Activated T-helper 17 cell treated with anti-CD3 and anti-CD28 coated beads, Interleukin-2, amount 50 U/mL, for 72 hours (primary cell): Measurements from ENCODE around the gene RPL26. TPM values are rescaled to one million over a fixed set of nuclear protein-coding genes. Genes with fewer than 3 reads are reported as not detected.

ENCODE experiments used
- ATAC-seq: fragments of 150-1000 bp; cut with Tn5 transposase; replicated peaks from 2 replicates; pipeline ENCODE4 v1.10.0; 2021; ENCODE audit warnings: mild to moderate bottlenecking, moderate library complexity
- H3K27ac Mint-ChIP-seq: one replicate; pipeline ENCODE4 v1.8.0; 2022; ENCODE audit warnings: mixed read lengths
- H3K27me3 Mint-ChIP-seq: one replicate; pipeline ENCODE4 v1.8.0; 2022; ENCODE audit warnings: mixed read lengths
- H3K36me3 Mint-ChIP-seq: one replicate; pipeline ENCODE4 v1.8.0; 2022; ENCODE audit warnings: low read depth, mild to moderate bottlenecking, mixed read lengths
- H3K4me1 Mint-ChIP-seq: one replicate; pipeline ENCODE4 v1.8.0; 2022; ENCODE audit warnings: mixed read lengths
- H3K4me3 Mint-ChIP-seq: one replicate; pipeline ENCODE4 v1.8.0; 2022; ENCODE audit warnings: mild to moderate bottlenecking, mixed read lengths
- H3K9me3 Mint-ChIP-seq: one replicate; pipeline ENCODE4 v1.8.0; 2022; ENCODE audit warnings: mixed read lengths
- total RNA-seq, 2 donors: library from RNA; stranded (reverse); gene quantifications; one replicate each; pipeline ENCODE4 v1.2.3, GENCODE V29; 2022

Gene RPL26
- 1,000 to 10,000 TPM; 2,606 to 3,397 TPM for total RNA-seq

GRCh38 chr17:8383143-8383822 is at the start of gene RPL26:
Gene RPL26, minus strand, starts transcription at chr17:8383193. Its CDS starts 883 bp downstream, at chr17:8382310.
- peaks cover 28% of the 10 kb centered on the region for H3K4me1 Mint-ChIP-seq

DNA sequence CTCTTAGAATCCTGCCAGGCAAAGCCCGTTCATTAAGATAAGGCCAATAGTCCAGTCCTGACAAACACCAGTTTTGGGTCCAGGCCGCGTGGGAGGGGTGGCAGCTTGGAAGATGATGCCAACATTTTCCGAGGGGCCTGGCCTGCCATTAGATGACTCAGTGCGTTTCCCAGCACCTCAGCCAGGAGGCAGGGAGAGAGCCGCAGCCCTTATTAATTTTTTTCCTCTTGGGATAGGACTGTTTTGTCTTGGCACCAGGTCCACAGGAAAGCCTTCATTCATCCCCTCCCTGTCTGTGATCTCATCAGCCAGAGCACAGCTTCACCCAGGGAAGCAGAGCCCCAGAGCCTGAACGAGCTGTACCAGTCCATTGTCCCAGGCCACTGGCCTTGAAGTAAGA is 48.0 kb upstream of the RPL26 start:
- Mint-ChIP-seq H3K9me3 (no peaks in the 10 kb centered on the region), H3K4me3 (no peak overlapping the region), H3K27ac (no peak overlapping the region), H3K27me3 (peaks cover 3% of the 10 kb centered on the region), H3K4me1 (no peaks in the 10 kb centered on the region), H3K36me3 (no peaks in the 10 kb centered on the region)
- ATAC-seq: no peak

More at GRCh38 chr17:8383143-8383822, at the start of gene RPL26:
- ATAC-seq: peak; percentile 96
- Mint-ChIP-seq H3K4me3 (peak within 1 kb of the TSS; percentile 100), H3K27ac (peak within 1 kb of the TSS; percentile 100), H3K9me3 (no peaks in the 10 kb centered on the region), H3K36me3 (peaks cover 51% of the 10 kb centered on the region), H3K27me3 (no peaks in the 10 kb centered on the region)

DNA sequence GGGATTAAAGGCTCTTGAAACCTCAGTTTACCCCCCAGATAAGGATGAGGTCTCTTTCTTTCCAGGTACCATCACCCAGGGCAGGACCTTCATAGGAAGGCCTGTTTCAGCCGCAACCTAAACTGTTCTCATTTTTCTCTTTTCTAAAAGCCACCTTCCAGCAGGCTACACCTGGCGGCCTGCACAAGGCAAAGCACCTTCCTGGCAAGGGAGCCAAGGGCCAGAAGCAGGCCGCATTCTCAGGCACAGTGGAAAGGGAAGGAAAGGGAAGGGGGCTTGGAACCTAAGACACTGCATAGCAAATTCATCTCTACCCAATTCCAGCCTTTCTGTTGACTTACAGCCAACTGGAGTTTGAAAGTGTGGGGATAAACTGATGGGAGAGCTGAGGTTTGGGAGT is 43.8 kb upstream of the RPL26 start:
- Mint-ChIP-seq H3K4me1 (no peaks in the 10 kb centered on the region), H3K36me3 (no peaks in the 10 kb centered on the region), H3K4me3 (no peak overlapping the region), H3K27ac (no peak overlapping the region), H3K27me3 (peaks cover 21% of the 10 kb centered on the region), H3K9me3 (no peaks in the 10 kb centered on the region)
- no peak for ATAC-seq

DNA sequence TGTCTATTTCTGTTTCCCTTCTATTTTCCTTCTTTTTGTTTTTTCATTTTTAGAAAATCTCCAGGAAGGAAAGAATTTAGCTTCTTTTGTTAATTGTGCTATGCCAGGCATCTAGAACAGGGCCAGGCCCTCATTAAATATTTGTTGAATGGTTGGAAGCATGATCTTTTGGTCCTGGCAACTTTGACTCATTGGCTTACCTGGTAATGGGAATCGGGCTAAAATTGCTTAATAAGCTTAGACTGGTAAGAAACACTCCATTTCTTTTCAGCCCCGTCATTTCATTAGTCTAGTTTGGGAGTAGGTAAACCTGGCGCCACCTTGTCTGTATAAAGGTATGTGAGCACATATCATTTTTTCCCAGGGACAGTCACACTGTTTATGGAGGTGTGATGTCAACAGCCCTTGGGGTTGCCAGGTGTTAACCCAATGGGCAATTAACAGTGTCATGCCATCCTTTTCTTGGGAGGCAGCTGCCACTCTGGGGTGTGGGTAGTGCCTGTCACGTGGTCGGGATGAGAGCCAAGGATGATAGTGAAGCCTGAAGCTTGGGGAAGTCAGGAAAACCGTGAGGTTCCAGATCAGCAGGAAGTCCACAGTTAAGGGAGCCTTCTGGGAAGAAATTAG is 43.2 kb upstream of the RPL26 start:
- Mint-ChIP-seq H3K27me3 (peaks cover 23% of the 10 kb centered on the region), H3K36me3 (no peaks in the 10 kb centered on the region), H3K4me1 (no peaks in the 10 kb centered on the region), H3K4me3 (no peak overlapping the region), H3K9me3 (no peaks in the 10 kb centered on the region), H3K27ac (peak overlapping the region; percentile 20)
- no peak for ATAC-seq

DNA sequence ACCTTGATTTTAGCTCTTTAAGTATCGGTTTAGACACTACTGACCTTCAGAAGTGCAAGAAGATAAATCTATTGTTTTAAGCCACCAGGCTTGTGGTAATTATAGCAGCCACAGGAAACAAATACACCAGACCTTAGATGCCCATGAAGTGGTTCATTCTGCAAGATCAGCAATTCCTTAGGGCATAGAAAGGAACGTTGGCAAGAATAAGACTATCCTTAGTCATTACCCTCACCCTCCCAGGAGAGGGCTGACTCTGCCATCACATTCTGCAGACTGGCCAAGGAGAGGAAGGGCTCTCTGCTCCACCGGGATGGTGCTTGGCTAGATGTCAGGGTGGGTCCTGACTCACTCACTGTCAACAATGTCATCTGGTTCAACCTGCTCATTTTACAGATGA is 38.6 kb upstream of the RPL26 start:
- Mint-ChIP-seq H3K27me3 (peaks cover 36% of the 10 kb centered on the region), H3K4me3 (no peak overlapping the region), H3K27ac (no peak overlapping the region), H3K9me3 (no peaks in the 10 kb centered on the region), H3K36me3 (no peaks in the 10 kb centered on the region), H3K4me1 (no peaks in the 10 kb centered on the region)
- no peak for ATAC-seq

GRCh38 chr17:8420041-8420934 is 37.3 kb upstream of the RPL26 start:
- ATAC-seq: no peak
- H3K27me3 Mint-ChIP-seq: peaks cover 33% of the 10 kb centered on the region
- H3K27ac Mint-ChIP-seq: no peak overlapping the region
- H3K9me3 Mint-ChIP-seq: no peaks in the 10 kb centered on the region
- no peaks in the 10 kb centered on the region for H3K4me1 Mint-ChIP-seq
- H3K36me3 Mint-ChIP-seq: no peaks in the 10 kb centered on the region
- H3K4me3 Mint-ChIP-seq: no peak overlapping the region

DNA sequence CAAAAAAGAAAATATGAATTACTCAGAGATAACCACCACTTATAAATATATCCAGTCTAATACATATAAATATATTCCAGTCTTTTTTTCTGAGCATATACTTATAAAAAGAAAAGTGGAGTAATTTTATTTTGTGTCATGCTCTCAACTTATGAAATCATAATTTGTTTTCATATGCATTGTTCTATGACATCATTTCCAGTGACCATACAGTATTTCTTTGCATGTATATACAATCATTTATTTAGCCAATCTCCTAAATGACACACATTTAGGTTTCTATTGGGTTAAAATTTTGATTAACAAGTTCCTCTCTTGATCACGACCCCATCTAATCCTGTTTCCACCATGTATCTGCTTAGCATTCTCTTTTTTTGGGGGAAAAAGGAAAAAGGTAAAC is 36.3 kb upstream of the RPL26 start:
- peaks cover 29% of the 10 kb centered on the region for H3K27me3 Mint-ChIP-seq
- H3K27ac Mint-ChIP-seq: no peak overlapping the region
- no peak overlapping the region for H3K4me3 Mint-ChIP-seq

DNA sequence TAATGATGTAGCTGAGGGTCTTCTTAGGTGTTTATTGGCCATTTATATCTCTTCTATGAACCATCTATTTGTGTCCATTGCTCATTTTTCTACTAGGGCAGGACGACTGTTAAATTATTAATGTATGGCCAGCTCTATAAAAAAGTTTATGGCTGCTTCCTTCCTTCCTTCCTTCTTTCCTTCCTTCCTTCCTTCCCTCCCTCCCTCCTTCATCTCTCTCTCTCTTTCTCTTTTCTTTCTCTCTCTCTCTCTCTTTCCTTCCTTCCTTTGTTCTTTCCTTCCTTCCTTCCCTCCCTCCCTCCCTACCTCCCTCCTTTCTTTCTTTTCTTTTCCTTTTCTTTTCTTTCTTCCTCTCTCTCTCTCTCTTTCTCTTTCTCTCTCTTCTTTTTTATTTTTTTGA is 35.5 kb upstream of the RPL26 start:
- Mint-ChIP-seq H3K4me3 (no peak overlapping the region), H3K27ac (no peak overlapping the region), H3K27me3 (peaks cover 24% of the 10 kb centered on the region), H3K36me3 (no peaks in the 10 kb centered on the region), H3K9me3 (no peaks in the 10 kb centered on the region), H3K4me1 (peaks cover 1% of the 10 kb centered on the region)
- ATAC-seq: no peak

More for the DNA sequence above, 36.3 kb upstream of the RPL26 start:
- Mint-ChIP-seq H3K9me3 (no peaks in the 10 kb centered on the region), H3K4me1 (no peaks in the 10 kb centered on the region), H3K36me3 (no peaks in the 10 kb centered on the region)
- ATAC-seq: no peak

DNA sequence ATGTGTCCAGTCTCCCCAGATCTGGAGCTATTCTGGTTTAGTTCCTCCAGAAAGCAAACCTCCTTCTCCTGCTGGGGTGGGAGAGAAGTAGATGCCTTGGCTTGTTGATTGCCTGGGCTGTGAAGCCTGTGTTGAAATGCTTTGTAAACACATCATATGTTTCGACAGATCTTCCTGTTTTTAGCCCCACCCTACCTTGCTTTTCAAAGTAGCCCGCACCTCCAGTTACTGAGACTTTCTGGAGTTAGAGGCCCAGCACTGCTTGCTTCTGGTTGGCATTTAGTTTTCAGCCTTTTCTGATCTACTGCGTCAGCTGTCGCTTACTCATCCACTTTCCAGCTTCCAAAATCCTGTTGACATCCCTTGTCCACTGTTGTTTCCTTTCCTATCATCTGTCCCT is 34.8 kb upstream of the RPL26 start:
- Mint-ChIP-seq H3K4me3 (no peak overlapping the region), H3K27me3 (peaks cover 19% of the 10 kb centered on the region), H3K36me3 (no peaks in the 10 kb centered on the region)

GRCh38 chr17:8413938-8414337 is 30.9 kb upstream of the RPL26 start:
- Mint-ChIP-seq H3K4me1 (peaks cover 15% of the 10 kb centered on the region), H3K27ac (no peak overlapping the region), H3K27me3 (peaks cover 4% of the 10 kb centered on the region), H3K36me3 (no peaks in the 10 kb centered on the region), H3K4me3 (no peak overlapping the region), H3K9me3 (no peaks in the 10 kb centered on the region)
- ATAC-seq: no peak

More for the DNA sequence above, 34.8 kb upstream of the RPL26 start:
- ATAC-seq: no peak
- Mint-ChIP-seq H3K27ac (no peak overlapping the region), H3K4me1 (peaks cover 8% of the 10 kb centered on the region), H3K9me3 (no peaks in the 10 kb centered on the region)

DNA sequence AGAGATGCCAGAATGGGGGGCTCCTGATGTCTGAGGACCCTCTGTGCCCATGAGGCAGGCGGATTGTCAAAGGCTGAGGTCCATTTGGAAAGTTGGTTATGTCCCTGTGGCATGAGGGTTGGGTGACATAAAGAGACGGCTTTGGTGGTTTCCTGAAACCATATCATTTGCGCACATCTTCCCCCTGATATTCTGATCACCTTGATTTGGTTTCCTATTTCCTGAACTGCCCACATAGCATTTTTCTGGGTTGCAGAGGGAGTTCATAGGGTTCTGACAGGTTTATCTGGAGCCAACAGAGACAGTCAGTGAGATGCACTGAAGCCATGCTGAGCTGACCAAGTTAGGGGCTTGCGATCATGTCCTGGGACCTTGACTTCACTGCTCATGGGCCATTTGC is 30.3 kb upstream of the RPL26 start:
- H3K27me3 Mint-ChIP-seq: peaks cover 4% of the 10 kb centered on the region
- peaks cover 15% of the 10 kb centered on the region for H3K4me1 Mint-ChIP-seq
- H3K9me3 Mint-ChIP-seq: no peaks in the 10 kb centered on the region
- H3K36me3 Mint-ChIP-seq: no peaks in the 10 kb centered on the region
- no peak overlapping the region for H3K27ac Mint-ChIP-seq
- peak; percentile 19 for ATAC-seq
- H3K4me3 Mint-ChIP-seq: no peak overlapping the region

DNA sequence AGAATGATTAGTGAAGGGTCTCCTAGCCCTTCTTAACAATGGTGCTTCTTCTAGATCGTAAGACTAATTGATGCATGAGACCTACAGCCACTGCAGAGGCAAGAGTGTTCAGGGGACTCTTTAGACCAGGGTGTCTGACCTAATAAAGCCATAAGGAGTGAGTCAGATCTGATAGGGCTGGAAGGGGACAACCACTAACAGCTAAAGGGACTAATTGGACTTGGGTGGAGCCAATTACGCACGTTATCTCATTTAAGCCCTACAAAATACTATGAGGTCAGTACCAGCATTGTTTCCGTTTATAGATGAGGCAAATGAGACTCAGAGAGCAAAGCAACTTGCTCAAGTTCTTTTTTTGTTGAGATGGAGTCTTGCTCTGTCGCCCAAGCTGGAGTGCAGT is 29.1 kb upstream of the RPL26 start:
- Mint-ChIP-seq H3K4me1 (peaks cover 15% of the 10 kb centered on the region), H3K36me3 (no peaks in the 10 kb centered on the region), H3K4me3 (no peak overlapping the region), H3K27ac (no peak overlapping the region), H3K9me3 (no peaks in the 10 kb centered on the region), H3K27me3 (peaks cover 3% of the 10 kb centered on the region)
- ATAC-seq: peak; percentile 23

DNA sequence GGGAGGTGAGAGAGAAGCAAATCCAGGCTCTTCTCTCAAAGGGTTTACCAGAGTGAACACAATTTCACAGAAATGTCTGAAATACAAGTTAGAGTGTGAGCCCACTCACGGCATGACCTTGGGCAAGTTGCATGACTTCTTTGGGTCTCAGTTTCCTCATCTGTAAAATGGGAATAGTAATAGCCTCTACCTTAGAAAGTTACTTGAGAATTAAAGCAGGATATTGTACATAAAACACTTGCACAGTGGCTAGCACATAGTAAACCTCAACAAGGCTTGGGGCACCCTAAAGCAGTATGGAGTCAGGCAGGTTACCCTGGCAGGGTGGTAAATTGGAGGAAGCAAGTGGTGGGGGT is 27.9 kb upstream of the RPL26 start:
- H3K36me3 Mint-ChIP-seq: no peaks in the 10 kb centered on the region
- no peak for ATAC-seq
- no peak overlapping the region for H3K27ac Mint-ChIP-seq
- peak overlapping the region; percentile 26 for H3K4me3 Mint-ChIP-seq
- peaks cover 3% of the 10 kb centered on the region for H3K27me3 Mint-ChIP-seq
- H3K4me1 Mint-ChIP-seq: peaks cover 15% of the 10 kb centered on the region
- no peaks in the 10 kb centered on the region for H3K9me3 Mint-ChIP-seq

DNA sequence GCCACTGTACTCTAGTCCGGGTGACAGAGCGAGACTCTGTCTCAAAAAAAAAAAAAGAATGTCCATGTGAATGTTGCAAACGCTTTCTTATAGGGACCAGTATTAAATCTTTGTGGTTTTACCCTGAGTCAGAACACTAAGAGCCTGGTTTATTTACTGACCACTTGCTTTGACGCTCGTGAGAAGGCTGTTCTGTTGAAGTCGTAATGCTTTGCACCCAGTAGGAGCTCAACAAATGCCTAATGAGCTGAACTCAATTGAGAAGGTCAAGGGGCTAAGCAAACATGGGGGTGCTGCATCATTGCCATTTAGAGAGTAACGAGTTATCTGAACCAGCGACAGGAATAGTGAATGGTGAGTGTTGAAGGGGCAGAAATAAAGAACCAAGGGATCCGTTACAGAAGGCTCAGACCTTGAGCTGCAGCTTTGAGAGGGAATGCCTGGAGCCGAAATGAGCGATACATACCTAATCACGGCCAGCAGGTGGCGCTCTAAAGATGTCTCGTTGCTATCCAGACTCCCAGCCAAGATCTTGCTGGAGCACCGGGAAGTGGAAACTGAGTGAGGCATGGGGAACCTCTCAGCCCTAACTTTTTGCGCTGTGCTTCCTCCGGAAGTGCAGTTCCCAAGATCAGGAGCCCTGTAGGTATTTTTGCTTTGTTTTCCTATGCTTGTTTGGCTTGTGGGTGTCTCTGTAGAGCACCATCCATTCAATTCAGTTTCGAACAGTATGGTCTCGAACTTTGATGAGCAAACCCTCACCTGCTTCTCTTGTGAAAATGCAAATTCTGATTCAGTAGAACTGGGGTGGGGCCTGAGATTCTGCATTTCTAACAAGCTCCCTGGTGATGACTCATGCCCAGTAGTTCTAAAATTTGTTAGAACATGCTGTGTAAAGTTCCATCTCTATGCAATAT is 27.2 kb upstream of the RPL26 start:
- peak; percentile 78 for ATAC-seq
- Mint-ChIP-seq H3K9me3 (no peaks in the 10 kb centered on the region), H3K27ac (no peak overlapping the region), H3K4me3 (peak overlapping the region; percentile 26), H3K4me1 (peaks cover 15% of the 10 kb centered on the region), H3K36me3 (no peaks in the 10 kb centered on the region), H3K27me3 (peaks cover 3% of the 10 kb centered on the region)
